GM19372 (cell line): ENCODE data around the gene AMIGO3.

Experiments
- ATAC-seq: cut with Tn5 transposase; IDR thresholded peaks from one replicate; pipeline ENCODE4 v1.9.1; 2021; ENCODE audit warnings: mild to moderate bottlenecking, low read depth, moderate library complexity; ENCODE audit not compliant: unreplicated experiment

AMIGO3 gene

DNA sequence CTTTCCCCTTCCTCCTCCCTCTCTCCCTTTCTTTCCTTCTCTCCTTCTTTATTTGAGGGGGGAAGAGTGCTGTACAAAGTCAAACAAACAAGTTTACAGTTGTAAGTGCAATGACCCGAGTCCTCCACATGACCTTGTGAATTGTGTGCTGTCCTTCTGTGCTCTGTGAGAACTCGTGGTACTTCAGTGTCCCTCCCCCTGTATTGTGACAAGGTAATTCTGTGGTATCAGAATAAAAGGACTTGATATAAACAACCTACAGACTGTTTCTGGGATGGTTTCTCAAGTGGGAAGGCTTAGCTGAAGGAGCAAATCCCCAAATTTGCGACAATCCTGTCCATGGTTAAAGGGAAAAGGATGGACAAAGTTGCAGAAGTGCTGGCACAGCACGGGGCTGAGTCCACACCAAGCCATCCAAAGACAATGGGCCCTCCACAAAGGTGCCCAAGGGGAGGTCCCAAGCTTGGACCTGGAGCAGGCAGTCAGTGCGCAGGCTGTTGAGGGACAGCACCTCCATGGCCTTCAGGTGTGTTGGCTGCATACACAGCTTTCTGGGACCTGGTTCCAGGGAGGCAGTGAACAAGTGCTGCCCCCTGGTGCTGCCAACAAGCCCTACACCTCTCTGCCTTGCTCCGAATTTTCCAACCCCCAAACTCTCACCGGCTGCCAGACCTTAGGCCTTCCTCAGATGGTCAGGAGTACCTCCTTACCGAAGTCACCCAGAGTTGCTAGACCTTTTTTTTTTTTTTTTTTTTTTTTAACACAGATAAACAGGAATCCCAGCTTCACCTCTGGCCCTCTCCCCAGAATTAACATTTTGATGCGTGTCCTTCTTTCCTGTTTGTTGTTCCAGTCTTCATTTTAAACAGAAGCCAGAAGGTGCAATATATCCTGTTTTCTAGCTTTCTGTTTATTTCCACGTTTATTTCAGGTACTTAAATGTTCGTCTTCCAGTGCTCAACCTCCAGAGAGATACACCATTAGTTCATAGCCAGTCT is 47.9 kb downstream of the AMIGO3 start:
- no peak for ATAC-seq

- no peak for ATAC-seq
Observed at GRCh38 chr3:49670940-49671290, 48.6 kb downstream of the AMIGO3 start.

DNA sequence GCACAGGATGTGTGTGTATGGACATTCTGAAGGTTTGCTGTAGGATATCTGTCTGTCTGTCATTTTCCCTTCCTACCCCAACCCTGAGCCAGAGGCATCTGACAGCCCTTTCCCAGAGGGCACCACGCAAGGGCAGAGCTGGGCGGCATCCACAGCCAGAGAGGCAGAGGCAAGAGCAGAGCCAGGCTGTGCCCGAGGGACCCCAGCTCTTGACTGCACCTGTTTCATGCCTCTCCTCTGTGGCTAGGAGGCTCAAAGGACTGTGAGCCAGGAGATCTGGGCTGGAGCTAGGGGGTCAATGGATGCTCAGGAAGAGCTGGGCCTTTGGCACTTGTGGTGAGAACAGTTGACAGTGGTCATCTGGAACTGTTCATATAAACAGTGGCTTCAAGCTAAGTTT is 50.1 kb downstream of the AMIGO3 start:
- ATAC-seq = no peak

- no peak for ATAC-seq
Observed at GRCh38 chr3:49668861-49669260, 50.6 kb downstream of the AMIGO3 start.

DNA sequence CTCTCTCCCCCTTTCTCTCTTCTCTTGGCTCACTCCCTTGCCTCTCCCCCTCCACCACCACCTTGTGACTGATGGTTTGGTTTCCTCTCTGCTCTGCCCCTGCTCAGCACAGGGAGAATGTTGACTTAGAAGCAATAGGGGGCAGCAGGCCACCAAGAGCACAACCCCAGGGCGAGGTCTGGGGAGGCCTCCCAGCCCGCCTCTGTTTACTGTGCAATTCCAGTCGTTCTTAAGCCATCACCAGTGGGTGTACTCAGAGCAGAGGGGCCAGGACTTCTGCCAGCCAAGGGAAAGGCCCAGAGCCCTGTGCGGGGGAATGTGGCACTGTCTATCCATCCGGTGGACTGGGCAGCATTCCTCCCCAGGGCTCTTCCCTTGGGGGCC is 51.1 kb downstream of the AMIGO3 start:
- ATAC-seq = no peak

DNA sequence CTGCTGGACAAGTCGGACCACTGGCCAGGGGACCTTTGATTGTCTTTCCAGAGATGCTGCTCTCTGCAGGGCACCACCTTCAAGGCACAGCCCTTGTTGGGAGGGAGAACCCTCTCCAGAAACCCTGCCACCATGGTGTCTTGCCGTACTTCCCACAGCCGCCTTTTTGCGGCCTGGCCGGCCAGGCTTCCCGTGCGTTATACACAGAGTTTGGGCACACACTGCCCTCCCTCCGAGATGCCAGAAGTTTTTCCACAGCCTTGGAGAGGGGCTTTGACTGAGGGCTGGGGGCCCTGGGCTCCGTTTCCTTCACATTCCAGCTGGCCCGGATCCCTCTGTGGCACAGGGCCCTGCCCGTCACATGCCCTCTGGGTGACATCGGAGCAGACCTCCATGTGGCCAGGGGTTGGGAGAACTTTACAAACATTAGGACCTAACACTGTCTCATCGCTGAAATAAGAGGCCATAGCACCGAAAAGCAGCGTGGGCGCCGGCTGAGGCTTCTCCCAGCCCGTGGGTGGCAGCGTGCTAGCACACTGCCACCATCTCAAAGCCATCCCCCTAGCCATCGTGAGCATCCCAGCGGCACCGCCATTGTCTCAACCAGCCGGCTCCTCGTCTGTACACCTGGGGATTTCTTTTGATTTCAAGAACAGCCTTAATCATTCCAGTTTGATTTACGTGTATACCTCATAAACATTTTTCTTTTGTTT is 51.6 kb downstream of the AMIGO3 start:
- ATAC-seq = no peak
